Melanocyte of skin (primary cell): Measurements from ENCODE around the gene CKAP2L. TPM values are rescaled to one million over a fixed set of nuclear protein-coding genes. Genes with fewer than 3 reads are reported as not detected.

Experiments
- total RNA-seq, 2 donors: library from RNA; depleted of rRNA; stranded (reverse); fragments of >200 nt; gene quantifications; 2 replicates each; pipeline ENCODE4 v1.2.3, GENCODE V29; 2012

Gene CKAP2L, protein sequence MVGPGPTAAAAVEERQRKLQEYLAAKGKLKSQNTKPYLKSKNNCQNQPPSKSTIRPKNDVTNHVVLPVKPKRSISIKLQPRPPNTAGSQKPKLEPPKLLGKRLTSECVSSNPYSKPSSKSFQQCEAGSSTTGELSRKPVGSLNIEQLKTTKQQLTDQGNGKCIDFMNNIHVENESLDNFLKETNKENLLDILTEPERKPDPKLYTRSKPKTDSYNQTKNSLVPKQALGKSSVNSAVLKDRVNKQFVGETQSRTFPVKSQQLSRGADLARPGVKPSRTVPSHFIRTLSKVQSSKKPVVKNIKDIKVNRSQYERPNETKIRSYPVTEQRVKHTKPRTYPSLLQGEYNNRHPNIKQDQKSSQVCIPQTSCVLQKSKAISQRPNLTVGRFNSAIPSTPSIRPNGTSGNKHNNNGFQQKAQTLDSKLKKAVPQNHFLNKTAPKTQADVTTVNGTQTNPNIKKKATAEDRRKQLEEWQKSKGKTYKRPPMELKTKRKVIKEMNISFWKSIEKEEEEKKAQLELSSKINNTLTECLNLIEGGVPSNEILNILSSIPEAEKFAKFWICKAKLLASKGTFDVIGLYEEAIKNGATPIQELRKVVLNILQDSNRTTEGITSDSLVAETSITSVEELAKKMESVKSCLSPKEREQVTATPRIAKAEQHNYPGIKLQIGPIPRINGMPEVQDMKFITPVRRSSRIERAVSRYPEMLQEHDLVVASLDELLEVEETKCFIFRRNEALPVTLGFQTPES
- 10 to 100 TPM in 1 of 2 donors, 1 to 10 TPM in 1; 8.9 to 15.0 TPM for total RNA-seq

DNA sequence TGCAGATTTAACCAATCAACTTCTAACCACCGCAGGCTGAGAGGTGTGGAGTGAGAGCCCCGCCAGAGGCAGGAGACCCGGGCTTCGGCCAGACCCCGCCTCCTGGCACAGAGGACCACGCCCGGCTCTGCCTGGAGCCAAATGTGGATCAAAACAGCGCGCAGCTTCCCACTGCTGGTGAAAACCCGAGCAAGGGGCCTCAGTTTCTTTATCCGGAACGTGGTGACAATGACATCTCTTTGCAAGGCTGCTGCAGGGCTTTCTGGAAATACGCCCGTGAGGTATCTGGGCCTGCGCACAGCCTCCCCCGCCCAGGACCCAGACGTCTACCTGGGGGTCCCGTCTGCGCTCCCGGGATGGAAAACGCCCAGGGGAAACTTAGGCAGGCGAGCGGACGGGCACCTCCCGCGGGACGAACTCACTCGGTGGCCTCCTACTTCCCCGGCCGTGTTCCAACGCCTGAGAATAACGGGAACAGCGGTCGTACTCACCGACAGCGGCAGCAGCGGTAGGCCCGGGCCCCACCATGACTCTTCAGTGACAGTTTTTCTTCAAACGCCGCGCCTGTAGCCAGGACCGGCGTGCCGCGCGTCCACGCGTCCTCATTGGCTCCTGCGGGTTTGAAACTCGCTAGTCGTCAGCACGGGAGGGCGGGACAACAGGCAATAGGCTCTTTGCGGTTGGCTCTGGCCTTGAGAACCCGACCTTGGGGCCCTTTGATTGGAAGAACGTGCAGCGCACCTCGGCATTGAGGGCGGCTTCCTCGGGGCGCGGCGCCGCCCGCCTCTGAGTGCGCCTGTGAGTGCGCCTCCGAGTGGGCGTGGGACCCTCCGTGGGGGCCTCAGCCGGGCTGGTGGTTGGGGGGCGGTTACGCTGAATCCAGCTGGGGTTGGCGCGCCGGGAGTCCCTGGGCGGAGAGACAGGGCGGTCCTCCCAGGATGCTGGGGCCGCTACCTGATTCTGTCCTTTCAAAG is at the start of gene CKAP2L:
Gene CKAP2L, minus strand, starts transcription at position 539 of the 974 bp plus-strand sequence. Its CDS starts 11 bp downstream, at position 528.

DNA sequence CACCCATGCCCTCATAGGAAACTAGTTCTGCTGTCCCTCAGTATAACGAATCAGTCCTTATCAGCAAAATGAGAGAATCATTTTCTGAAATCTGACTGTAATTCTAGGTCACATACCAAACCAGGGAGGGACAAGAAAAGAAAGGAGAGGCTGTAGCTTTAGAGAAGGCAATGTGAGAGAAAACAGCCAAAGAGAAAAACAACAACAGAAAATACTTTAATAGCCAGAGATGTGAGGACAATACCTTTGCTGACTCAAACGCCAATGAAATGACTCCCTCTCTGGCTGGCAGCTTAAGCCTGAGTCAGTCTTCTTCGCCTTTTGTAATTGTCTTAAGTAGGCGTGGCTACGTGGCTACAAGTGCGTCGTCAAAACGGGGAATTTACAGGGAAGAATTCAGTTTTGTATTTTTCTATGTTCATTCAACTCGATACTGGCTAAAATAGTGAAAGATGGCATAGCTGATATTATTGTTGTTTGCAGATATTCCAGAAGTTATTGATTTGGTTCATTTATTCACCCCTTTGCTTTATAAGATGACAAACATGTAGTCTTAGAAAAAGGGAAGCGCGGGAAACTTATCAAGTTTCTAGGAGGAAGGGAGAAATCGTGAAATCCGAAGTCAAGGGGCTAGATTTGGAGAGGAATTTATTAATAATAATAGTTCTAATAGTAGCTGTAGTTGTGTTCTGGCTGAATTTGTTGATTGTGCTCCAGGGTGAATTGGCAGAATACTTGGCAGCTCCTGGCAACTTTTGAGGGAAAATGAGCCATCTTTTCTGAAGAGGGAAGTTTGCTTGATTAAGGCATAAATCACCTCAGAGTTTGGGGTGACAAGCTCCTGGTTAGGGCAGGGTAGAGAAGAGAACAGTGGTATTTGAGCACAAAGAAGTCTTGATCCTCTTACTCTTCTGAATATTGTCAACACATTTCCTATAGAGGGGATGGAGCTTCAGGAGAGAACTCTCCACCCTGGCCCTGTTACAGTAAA is 20.1 kb upstream of the CKAP2L start, which contains the start of gene IL1A:
Gene IL1A, minus strand, starts transcription at position 295 of the 991 bp plus-strand sequence. CDS start 723 bp downstream, outside the sequence.

DNA sequence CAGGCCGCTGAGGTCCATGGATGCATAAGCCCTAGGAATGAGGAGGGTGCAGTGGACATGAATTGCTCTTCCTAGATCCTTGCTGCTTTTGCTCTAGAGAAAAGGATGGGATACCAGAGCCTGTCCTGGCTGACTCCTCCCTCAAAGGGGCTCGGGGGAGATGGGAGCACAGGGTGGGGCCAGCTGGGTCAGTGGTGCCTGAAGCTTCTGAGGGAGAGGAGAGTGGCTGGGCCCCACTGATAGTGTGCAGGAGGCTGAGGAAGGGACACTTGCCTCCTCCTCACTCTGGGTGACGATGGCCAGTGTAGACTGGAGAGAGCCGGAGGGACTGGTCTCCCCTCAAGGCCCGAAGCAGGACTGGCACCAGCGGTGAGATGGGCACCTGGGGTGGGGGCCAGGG is 43.6 kb downstream of the CKAP2L start, which contains the start of gene NT5DC4:
Gene NT5DC4, plus strand, starts transcription at position 236 of the 400 bp plus-strand sequence. Its CDS starts 60 bp downstream, at position 296.

Other genes starting within 250 kb of the CKAP2L start
- gene POLR1B, start 222.1 kb downstream of the CKAP2L start, total RNA-seq: 10 to 100 TPM; 16.2 to 32.3 TPM
- 10 to 100 TPM in 1 of 2 donors, 1 to 10 TPM in 1; 7.7 to 12.7 TPM for gene CHCHD5, start 180.0 kb downstream of the CKAP2L start, total RNA-seq
- gene SLC20A1, start 118.7 kb downstream of the CKAP2L start, total RNA-seq: 10 to 100 TPM; 24.1 to 63.6 TPM
- not detected for gene NT5DC4, start 43.6 kb downstream of the CKAP2L start, total RNA-seq
- gene IL1A, start 19.9 kb upstream of the CKAP2L start, total RNA-seq: not detected
- gene IL1B, start 72.2 kb upstream of the CKAP2L start, total RNA-seq: not detected
- not detected for gene IL37, start 146.6 kb upstream of the CKAP2L start, total RNA-seq
- gene IL36G, start 213.4 kb upstream of the CKAP2L start, total RNA-seq: not detected
- not detected for gene IL36A, start 240.8 kb upstream of the CKAP2L start, total RNA-seq